ENCODE data around the gene C5AR2. TPM values are rescaled to one million over a fixed set of nuclear protein-coding genes. Genes with fewer than 3 reads are reported as not detected.
"Not testable (repeated sequence)": the region's sequence is repeated elsewhere in the genome, so short reads cannot be mapped to it uniquely, and the experiment has no call there.

Gene C5AR2
- total RNA-seq (2014; rRNA removed; shearing (Covaris generic)): 0.30 TPM in 1 of 2 replicates, not detected in the other
- polyA plus RNA-seq (2015; cell fraction: cytosol; rRNA removed): 0.01 TPM in 1 of 2 replicates, not detected in the other
- not detected in 2 replicates for polyA plus RNA-seq (2015; cell fraction: nucleus; rRNA removed)

GRCh38 chr19:47331931-47332547 lies at the start of gene C5AR2:
TSS of gene C5AR2 (plus strand) at chr19:47332175. CDS start at chr19:47340800, 8,625 bp downstream.
- no peak for DNase-seq (ENCODE audit: low read depth)

GRCh38 chr19:47283405-47284059 lies 48.4 kb upstream of the C5AR2 start:
- DNase-seq (ENCODE audit: low read depth): no peak

- DNase-seq (ENCODE audit: low read depth): peak; percentile 48
These were observed 47.6 kb upstream of the C5AR2 start for GRCh38 chr19:47284324-47284899.

GRCh38 chr19:47296036-47296435 lies 35.9 kb upstream of the C5AR2 start:
- peak; percentile 62 for DNase-seq (ENCODE audit: low read depth)

GRCh38 chr19:47300867-47301266 lies 31.1 kb upstream of the C5AR2 start:
- DNase-seq (ENCODE audit: low read depth): not testable (repeated sequence)

GRCh38 chr19:47302249-47302648 lies 29.7 kb upstream of the C5AR2 start:
- no peak for DNase-seq (ENCODE audit: low read depth)

GRCh38 chr19:47303966-47304365 lies 28.0 kb upstream of the C5AR2 start:
- no peak for DNase-seq (ENCODE audit: low read depth)

- peak; percentile 58 for DNase-seq (ENCODE audit: low read depth)
These were observed 26.6 kb upstream of the C5AR2 start for GRCh38 chr19:47305309-47305751.

GRCh38 chr19:47306303-47306702 lies 25.7 kb upstream of the C5AR2 start:
- no peak for DNase-seq (ENCODE audit: low read depth)

GRCh38 chr19:47309038-47309437 lies 22.9 kb upstream of the C5AR2 start:
- DNase-seq (ENCODE audit: low read depth): no peak

GRCh38 chr19:47309608-47310007 lies 22.4 kb upstream of the C5AR2 start, which contains the start of gene C5AR1:
TSS of gene C5AR1 (plus strand) at chr19:47309861. CDS start at chr19:47309896, 35 bp downstream.
- no peak for DNase-seq (ENCODE audit: low read depth)

- no peak for DNase-seq (ENCODE audit: low read depth)
These were observed 21.7 kb upstream of the C5AR2 start for GRCh38 chr19:47310323-47310722.

- no peak for DNase-seq (ENCODE audit: low read depth)
These were observed 21.2 kb upstream of the C5AR2 start for GRCh38 chr19:47310819-47311218.

- DNase-seq (ENCODE audit: low read depth): no peak
These were observed 19.5 kb upstream of the C5AR2 start for GRCh38 chr19:47312366-47313006.

GRCh38 chr19:47313754-47314295 lies 18.1 kb upstream of the C5AR2 start:
- no peak for DNase-seq (ENCODE audit: low read depth)

GRCh38 chr19:47315125-47315821 lies 16.7 kb upstream of the C5AR2 start:
- DNase-seq (ENCODE audit: low read depth): peak; percentile 96

- DNase-seq (ENCODE audit: low read depth): no peak
These were observed 15.5 kb upstream of the C5AR2 start for GRCh38 chr19:47316513-47316912.

- no peak for DNase-seq (ENCODE audit: low read depth)
These were observed 11.8 kb upstream of the C5AR2 start for GRCh38 chr19:47319923-47320871.

GRCh38 chr19:47321630-47322029 lies 10.3 kb upstream of the C5AR2 start:
- DNase-seq (ENCODE audit: low read depth): no peak

GRCh38 chr19:47322058-47322457 lies 9.9 kb upstream of the C5AR2 start:
- no peak for DNase-seq (ENCODE audit: low read depth)
